Neuron (in vitro differentiated cells): ENCODE results near the gene ATXN2.
"Not testable (repeated sequence)": the region's sequence is repeated elsewhere in the genome, so short reads cannot be mapped to it uniquely, and the experiment has no call there.

Experiments used
- H2AFZ ChIP-seq: one replicate; pipeline ENCODE4 v1.6.1; 2013; ENCODE audit warnings: low read depth, mild to moderate bottlenecking, inconsistent platforms, low read length, moderate library complexity
- H3K27me3 ChIP-seq: one replicate; pipeline ENCODE4 v1.6.1; 2013; ENCODE audit warnings: low read length; ENCODE audit not compliant: insufficient read depth
- H3K36me3 ChIP-seq: one replicate; pipeline ENCODE4 v1.6.1; 2013; ENCODE audit warnings: low read length; ENCODE audit not compliant: insufficient read depth
- H3K4me1 ChIP-seq: one replicate; pipeline ENCODE4 v1.6.1; 2013; ENCODE audit warnings: low read length; ENCODE audit not compliant: insufficient read depth
- H3K4me3 ChIP-seq: 2 replicates; pipeline ENCODE4 v1.5.1; 2013; ENCODE audit warnings: mild to moderate bottlenecking, low read length, moderate library complexity
- H3K9me3 ChIP-seq: one replicate; pipeline ENCODE4 v1.6.1; 2013; ENCODE audit warnings: low read length

The ATXN2 gene

DNA sequence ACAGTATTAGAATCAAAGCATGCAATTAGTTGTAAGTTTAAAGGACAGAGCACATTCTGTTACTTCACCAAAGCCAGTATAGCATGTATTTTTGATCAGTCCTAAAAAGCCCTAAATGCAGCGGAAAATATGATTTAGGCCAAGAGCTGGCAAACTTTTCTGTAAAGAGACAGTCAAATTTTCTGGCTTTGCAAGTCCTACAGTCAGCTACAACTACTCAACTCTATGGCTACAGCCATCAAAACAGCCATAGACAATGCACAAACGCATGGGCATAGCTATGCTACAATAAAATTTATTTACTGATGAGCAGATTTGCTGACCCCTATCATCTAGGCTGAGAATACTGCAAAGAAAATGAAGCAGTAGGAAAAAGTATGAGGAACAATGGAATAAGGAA is 52.9 kb downstream of the ATXN2 start:
- Histone ChIP-seq H3K4me3 (no peak overlapping the region), H3K4me1 (no peaks in the 10 kb centered on the region), H2AFZ (no peak overlapping the region), H3K27me3 (no peaks in the 10 kb centered on the region), H3K36me3 (peaks cover 43% of the 10 kb centered on the region), H3K9me3 (no peaks in the 10 kb centered on the region)

- Histone ChIP-seq H3K9me3 (no peaks in the 10 kb centered on the region), H3K4me1 (no peaks in the 10 kb centered on the region), H3K27me3 (no peaks in the 10 kb centered on the region), H3K4me3 (no peak overlapping the region), H3K36me3 (peaks cover 38% of the 10 kb centered on the region), H2AFZ (no peak overlapping the region)
Observed at GRCh38 chr12:111544032-111544431, 55.1 kb downstream of the ATXN2 start.

DNA sequence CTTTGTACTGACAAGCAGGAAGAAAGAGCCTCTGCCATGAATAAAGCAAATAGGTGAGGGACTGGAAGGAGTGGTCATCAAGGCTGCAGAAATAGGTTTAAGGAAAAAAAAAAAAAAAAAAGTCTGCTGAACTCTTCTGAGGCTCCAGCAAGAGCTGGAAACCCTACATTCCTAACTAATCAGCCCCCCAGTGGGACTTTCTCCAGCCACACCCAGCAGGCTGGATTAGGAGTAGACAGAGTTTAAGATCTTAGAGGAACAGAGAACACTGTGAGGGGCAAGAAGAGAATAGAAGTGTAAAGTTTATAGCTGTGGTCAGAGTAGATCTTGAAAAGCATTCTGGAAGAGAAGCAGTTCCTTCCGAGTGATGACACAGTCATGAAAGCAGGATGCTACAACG is 66.4 kb downstream of the ATXN2 start:
- H3K36me3 ChIP-seq = peaks cover 41% of the 10 kb centered on the region
- H3K4me3 ChIP-seq = no peak overlapping the region
- H2AFZ ChIP-seq = no peak overlapping the region
- no peaks in the 10 kb centered on the region for H3K27me3 ChIP-seq
- no peaks in the 10 kb centered on the region for H3K4me1 ChIP-seq
- no peaks in the 10 kb centered on the region for H3K9me3 ChIP-seq

GRCh38 chr12:111529424-111530368 is 69.4 kb downstream of the ATXN2 start:
- H2AFZ ChIP-seq = no peak overlapping the region
- no peaks in the 10 kb centered on the region for H3K27me3 ChIP-seq
- peaks cover 50% of the 10 kb centered on the region for H3K36me3 ChIP-seq
- no peaks in the 10 kb centered on the region for H3K4me1 ChIP-seq
- H3K4me3 ChIP-seq = no peak overlapping the region
- peaks cover 4% of the 10 kb centered on the region for H3K9me3 ChIP-seq

- Histone ChIP-seq H3K4me3 (no peak overlapping the region), H3K27me3 (no peaks in the 10 kb centered on the region), H3K9me3 (peaks cover 4% of the 10 kb centered on the region), H3K4me1 (no peaks in the 10 kb centered on the region), H2AFZ (no peak overlapping the region), H3K36me3 (peaks cover 74% of the 10 kb centered on the region)
Observed at GRCh38 chr12:111523587-111524167, 75.4 kb downstream of the ATXN2 start.

DNA sequence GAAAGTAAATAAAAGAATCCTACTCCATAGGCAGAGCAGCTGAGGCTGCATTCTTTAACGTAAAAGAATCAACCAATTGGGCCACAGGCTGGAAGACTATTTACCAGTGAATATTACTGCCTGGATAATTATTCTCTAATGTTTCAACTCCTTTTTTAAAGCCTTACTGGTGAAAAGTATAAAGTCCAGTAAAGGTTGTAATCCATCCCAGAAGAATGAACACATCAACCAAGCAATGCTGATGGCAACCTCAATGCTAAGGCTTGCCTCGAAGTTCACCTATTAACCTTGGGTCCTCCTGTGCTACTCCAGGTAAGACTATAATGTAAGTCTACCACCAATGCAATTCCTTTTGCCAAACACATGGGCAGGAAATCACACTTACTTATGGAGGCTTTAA is 77.3 kb downstream of the ATXN2 start:
- peaks cover 83% of the 10 kb centered on the region for H3K36me3 ChIP-seq
- peaks cover 4% of the 10 kb centered on the region for H3K9me3 ChIP-seq
- H3K27me3 ChIP-seq = no peaks in the 10 kb centered on the region
- no peak overlapping the region for H2AFZ ChIP-seq
- no peaks in the 10 kb centered on the region for H3K4me1 ChIP-seq
- no peak overlapping the region for H3K4me3 ChIP-seq

- H3K27me3 ChIP-seq = no peaks in the 10 kb centered on the region
- H2AFZ ChIP-seq = no peak overlapping the region
- H3K4me1 ChIP-seq = no peaks in the 10 kb centered on the region
- peaks cover 88% of the 10 kb centered on the region for H3K36me3 ChIP-seq
- no peak overlapping the region for H3K4me3 ChIP-seq
- peaks cover under 1% of the 10 kb centered on the region for H3K9me3 ChIP-seq
Observed at GRCh38 chr12:111519937-111520336, 79.2 kb downstream of the ATXN2 start.

- H3K36me3 ChIP-seq = peaks cover 83% of the 10 kb centered on the region
Observed at GRCh38 chr12:111519083-111519482, 80.0 kb downstream of the ATXN2 start.

GRCh38 chr12:111507719-111508118 is 91.4 kb downstream of the ATXN2 start:
- H3K4me1 ChIP-seq, H3K4me3 ChIP-seq, H3K27me3 ChIP-seq, H3K9me3 ChIP-seq, H2AFZ ChIP-seq: not testable (repeated sequence)
- peaks cover 65% of the 10 kb centered on the region for H3K36me3 ChIP-seq

More at GRCh38 chr12:111519083-111519482, 80.0 kb downstream of the ATXN2 start:
- Histone ChIP-seq H3K9me3 (no peaks in the 10 kb centered on the region), H2AFZ (no peak overlapping the region), H3K4me3 (no peak overlapping the region), H3K4me1 (no peaks in the 10 kb centered on the region), H3K27me3 (no peaks in the 10 kb centered on the region)

GRCh38 chr12:111507258-111507657 is 91.9 kb downstream of the ATXN2 start:
- not testable (repeated sequence) for H3K9me3 ChIP-seq, H3K27me3 ChIP-seq, H3K4me3 ChIP-seq, H3K4me1 ChIP-seq, H2AFZ ChIP-seq
- peaks cover 62% of the 10 kb centered on the region for H3K36me3 ChIP-seq

DNA sequence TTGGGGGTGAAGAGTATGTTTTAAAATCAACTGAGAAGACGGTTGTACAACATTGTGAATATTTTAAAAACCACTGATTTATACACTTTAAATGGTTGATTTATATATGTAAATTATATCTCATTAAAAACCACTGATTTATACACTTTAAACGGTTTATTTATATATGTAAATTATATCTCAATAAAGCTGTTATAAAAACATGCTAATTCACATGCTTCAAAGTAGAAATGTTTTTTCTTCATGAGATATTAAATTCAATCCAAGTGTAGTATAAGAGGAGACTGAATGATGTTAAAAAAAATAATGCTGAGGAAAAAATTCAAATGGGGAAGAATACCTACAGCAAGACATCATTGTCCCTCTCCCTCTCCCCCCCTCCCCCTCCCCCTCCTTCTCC is 92.9 kb downstream of the ATXN2 start:
- no peaks in the 10 kb centered on the region for H3K4me1 ChIP-seq
- no peaks in the 10 kb centered on the region for H3K27me3 ChIP-seq
- H2AFZ ChIP-seq = no peak overlapping the region
- no peak overlapping the region for H3K4me3 ChIP-seq
- peaks cover 54% of the 10 kb centered on the region for H3K36me3 ChIP-seq
- peaks cover 2% of the 10 kb centered on the region for H3K9me3 ChIP-seq

DNA sequence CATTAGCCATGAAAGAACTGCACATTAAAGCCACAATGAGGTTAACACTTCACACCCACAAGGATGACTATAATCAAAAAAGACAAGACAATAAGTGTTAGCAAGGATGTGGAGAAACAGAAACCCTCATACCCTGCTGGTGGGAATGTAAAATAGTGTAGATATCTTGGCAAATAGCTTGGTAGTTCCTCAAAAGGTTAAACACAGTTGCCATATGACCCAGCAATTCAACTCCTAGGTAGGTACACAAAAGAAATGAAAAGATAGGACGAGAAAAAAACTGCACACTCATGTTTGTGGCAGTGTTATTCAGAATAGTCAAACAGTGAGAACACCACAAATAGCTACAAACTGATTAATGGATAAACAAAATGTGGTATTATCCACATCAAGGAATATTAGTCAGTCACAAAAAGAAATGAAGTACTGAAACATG is 93.5 kb downstream of the ATXN2 start:
- Histone ChIP-seq H3K36me3 (peaks cover 52% of the 10 kb centered on the region), H3K4me1 (no peaks in the 10 kb centered on the region), H3K4me3 (no peak overlapping the region), H3K27me3 (no peaks in the 10 kb centered on the region), H3K9me3 (peaks cover 2% of the 10 kb centered on the region), H2AFZ (no peak overlapping the region)

GRCh38 chr12:111503116-111503515 is 96.0 kb downstream of the ATXN2 start:
- Histone ChIP-seq H3K9me3 (no peaks in the 10 kb centered on the region), H3K27me3 (no peaks in the 10 kb centered on the region), H3K4me1 (no peaks in the 10 kb centered on the region), H3K36me3 (peaks cover 39% of the 10 kb centered on the region), H3K4me3 (no peak overlapping the region), H2AFZ (no peak overlapping the region)
